ENCODE data around the gene GSK3A. TPM values are rescaled to one million over a fixed set of nuclear protein-coding genes. Genes with fewer than 3 reads are reported as not detected.

The GSK3A gene
- total RNA-seq, 1 experiment from 2014 or later: 50.8 TPM

GRCh38 chr19:42246143-42246921, 3.9 kb upstream of the GSK3A start:
- CTCF ChIA-PET: interaction anchor here (0.5 to 7.8 kb wide), 16 partner anchors 9 to 137 kb away, joined by 3 to 239 read pairs (median 4); partner anchors contain the start of genes ERF and POU2F2
- TF ChIP-seq ATF1 (CRISPR knock-in tag; IDR thresholded peaks at IDR 0.05): no peak
- no peak for TF ChIP-seq TEAD1 (CRISPR knock-in tag; IDR thresholded peaks at IDR 0.05)
- TF ChIP-seq ZNF317 (CRISPR knock-in tag; IDR thresholded peaks at IDR 0.05; ENCODE audit: borderline replicate concordance, low read depth): 0 out of 2 replicates have a peak, but pooled peaks have one; percentile 24
- no peak for TF ChIP-seq MXD4 (CRISPR knock-in tag; IDR thresholded peaks at IDR 0.05; ENCODE audit: borderline replicate concordance)
- no peak for TF ChIP-seq EMX1 (CRISPR knock-in tag; IDR thresholded peaks at IDR 0.05)
- TF ChIP-seq CREM (CRISPR knock-in tag; IDR thresholded peaks at IDR 0.05): no peak
- TF ChIP-seq MLX (CRISPR knock-in tag; IDR thresholded peaks at IDR 0.05): no peak
- TF ChIP-seq ZNF232 (CRISPR knock-in tag; IDR thresholded peaks at IDR 0.05): 0 out of 2 replicates have a peak, but pooled peaks have one; percentile 33
- TF ChIP-seq ZMAT4 (CRISPR knock-in tag; IDR thresholded peaks at IDR 0.05): no peak
- TF ChIP-seq ATF6 (CRISPR knock-in tag; IDR thresholded peaks at IDR 0.05): no peak
- TF ChIP-seq GABPB1 (CRISPR knock-in tag; IDR thresholded peaks at IDR 0.05): no peak
- TF ChIP-seq ZBTB21 (CRISPR knock-in tag; IDR thresholded peaks at IDR 0.05; ENCODE audit: borderline replicate concordance): no peak
- TF ChIP-seq KAT7 (CRISPR knock-in tag; IDR thresholded peaks at IDR 0.05; ENCODE audit: borderline replicate concordance): no peak
- no peak for TF ChIP-seq HMGXB4 (CRISPR knock-in tag; IDR thresholded peaks at IDR 0.05)
- no peak for TF ChIP-seq ZNF138 (CRISPR knock-in tag; conservative IDR thresholded peaks at IDR 0.05)
- TF ChIP-seq SMAD3 (CRISPR knock-in tag; IDR thresholded peaks at IDR 0.05; ENCODE audit: borderline replicate concordance): no peak
- no peak for TF ChIP-seq OVOL2 (CRISPR knock-in tag; IDR thresholded peaks at IDR 0.05; ENCODE audit: borderline replicate concordance)
- no peak for TF ChIP-seq TEAD4 (CRISPR knock-in tag; IDR thresholded peaks at IDR 0.05)
- 0 out of 2 replicates have a peak, but pooled peaks have one; percentile 28 for TF ChIP-seq SP1 (CRISPR knock-in tag; conservative IDR thresholded peaks at IDR 0.05)
- TF ChIP-seq IRF2 (CRISPR knock-in tag; IDR thresholded peaks at IDR 0.05; ENCODE audit: borderline replicate concordance, low read depth): no peak
- TF ChIP-seq ZNF512 (CRISPR knock-in tag; IDR thresholded peaks at IDR 0.05; ENCODE audit: borderline replicate concordance): no peak
- no peak for TF ChIP-seq CREB1 (CRISPR knock-in tag; IDR thresholded peaks at IDR 0.05)
- no peaks in the 10 kb centered on the region for H3K9me3 Mint-ChIP-seq
- ATAC-seq (no peak), DNase-seq (ENCODE audit: low spot score) (peak; percentile 75)
- H3K27ac Mint-ChIP-seq: peak overlapping the region; percentile 75
- H3K4me3 Mint-ChIP-seq: no peak overlapping the region
- no peaks in the 10 kb centered on the region for H3K36me3 Mint-ChIP-seq
- peaks cover 43% of the 10 kb centered on the region for H3K4me1 Mint-ChIP-seq
- POLR2A ChIA-PET: interaction anchor here (0.5 to 3.6 kb wide), 6 partner anchors 9 to 137 kb away, joined by 3 to 28 read pairs (median 4); partner anchors contain the start of gene ERF
- H3K27me3 Mint-ChIP-seq (ENCODE audit: low read depth): no peaks in the 10 kb centered on the region

All from WTC11 (cell line).